Activated CD4-positive, alpha-beta T cell treated with anti-CD3 and anti-CD28 coated beads, Interleukin-2, amount 50 U/mL, for 4 hours (primary cell): ENCODE measurements around the gene WDR74.
"Not testable (repeated sequence)": the region's sequence is repeated elsewhere in the genome, so short reads cannot be mapped to it uniquely, and the experiment has no call there.

Source experiments
- DNase-seq, 2 experiments: peaks; one replicate each; pipeline ENCODE4 v3.0.0-alpha.2; 2020

The WDR74 gene

GRCh38 chr11:62859281-62859703, 19.9 kb upstream of the WDR74 start:
- DNase-seq: not testable (repeated sequence)

GRCh38 chr11:62858201-62858600, 18.8 kb upstream of the WDR74 start:
- no peak for DNase-seq

- DNase-seq: no peak
These were observed 18.2 kb upstream of the WDR74 start for GRCh38 chr11:62857541-62857982.

- DNase-seq: no peak
These were observed 17.0 kb upstream of the WDR74 start for GRCh38 chr11:62856333-62856895.

GRCh38 chr11:62855571-62856332, 16.4 kb upstream of the WDR74 start:
- DNase-seq: peak; percentile 96

GRCh38 chr11:62854825-62855570, 15.6 kb upstream of the WDR74 start:
- DNase-seq: no peak

GRCh38 chr11:62854013-62854824, 14.8 kb upstream of the WDR74 start:
- DNase-seq: no peak

- DNase-seq: no peak
These were observed 14.0 kb upstream of the WDR74 start for GRCh38 chr11:62853279-62853965.

- no peak for DNase-seq
These were observed 13.3 kb upstream of the WDR74 start for GRCh38 chr11:62852523-62853188.

- DNase-seq: no peak
These were observed 12.6 kb upstream of the WDR74 start for GRCh38 chr11:62851807-62852522.

- no peak for DNase-seq
These were observed 11.8 kb upstream of the WDR74 start for GRCh38 chr11:62850911-62851806.

GRCh38 chr11:62847767-62848314, 8.5 kb upstream of the WDR74 start:
- DNase-seq: no peak

- no peak for DNase-seq
These were observed 6.8 kb upstream of the WDR74 start for GRCh38 chr11:62846177-62846576.

- no peak for DNase-seq
These were observed 4.8 kb upstream of the WDR74 start for GRCh38 chr11:62844154-62844553.

- DNase-seq: no peak
These were observed 4.1 kb upstream of the WDR74 start for GRCh38 chr11:62843466-62843865.

- DNase-seq: not testable (repeated sequence)
These were observed 3.5 kb upstream of the WDR74 start for GRCh38 chr11:62842891-62843290.

GRCh38 chr11:62842171-62842741, 2.9 kb upstream of the WDR74 start:
- peak in 1 of 2 experiments; percentile 24 for DNase-seq

- peak; percentile 73 to 75 for DNase-seq
These were observed 2.2 kb upstream of the WDR74 start for GRCh38 chr11:62841361-62842170.
